Panc1 (cell line): ENCODE measurements around the gene SMIM35. TPM values are rescaled to one million over a fixed set of nuclear protein-coding genes. Genes with fewer than 3 reads are reported as not detected.

ENCODE experiments used
- ATAC-seq: fragments of 200-7000 bp; cut with Tn5 transposase; 2 replicates; pipeline ENCODE4 v1.9.1; 2020; ENCODE audit warnings: mild to moderate bottlenecking, moderate library complexity
- BruUV-seq: library from RNA; stranded (reverse); fragments of 400-500 nt; replicated peaks from 2 replicates; lab custom pipeline; 2021; lab: Mats Ljungman, UMichigan
- CTCF ChIA-PET: fragments of 300-600 bp; sonication (Branson Sonifier 250); formaldehyde crosslinking; loops from one replicate; lab custom pipeline; 2022; ENCODE audit warnings: antibody characterized with exemption; lab: Charles Lee
- POLR2A ChIA-PET: fragments of 300-600 bp; sonication (Branson Sonifier 250); formaldehyde crosslinking; loops from one replicate; lab custom pipeline; 2022; ENCODE audit warnings: antibody characterized with exemption; lab: Charles Lee
- DNase-seq: peaks from one replicate; pipeline ENCODE4 v3.0.0-alpha.2; 2010; ENCODE audit warnings: low read depth, low spot score
- H3K27ac ChIP-seq: 2 replicates; pipeline ENCODE4 v1.5.1; 2011; ENCODE audit warnings: mild to moderate bottlenecking, low read length, inconsistent platforms
- H3K27me3 ChIP-seq: fragments of 200-500 bp; sonication (Bioruptor generic); 2 replicates; pipeline ENCODE4 v1.6.0; 2014; ENCODE audit warnings: low read length, inconsistent platforms; ENCODE audit not compliant: control insufficient read depth, insufficient read depth
- H3K36me3 ChIP-seq: fragments of 200-500 bp; sonication (Bioruptor generic); 2 replicates; pipeline ENCODE4 v1.5.1; 2014; ENCODE audit warnings: inconsistent platforms, mild to moderate bottlenecking, low read length, moderate library complexity; ENCODE audit not compliant: control insufficient read depth, insufficient read depth
- H3K4me1 ChIP-seq: 2 replicates; pipeline ENCODE4 v1.5.1; 2011; ENCODE audit warnings: inconsistent platforms, mild to moderate bottlenecking, low read length, moderate library complexity; ENCODE audit not compliant: control insufficient read depth, insufficient read depth
- H3K4me3 ChIP-seq, 2 experiments: 2 replicates each; pipeline ENCODE4 v1.5.1; 2011 to 2012; ENCODE audit warnings: low read depth in 2 of 2, low read length in 2 of 2, mild to moderate bottlenecking in 2 of 2, inconsistent platforms in 1 of 2, moderate library complexity in 1 of 2
- H3K9me3 ChIP-seq: fragments of 200-500 bp; sonication (Bioruptor generic); 2 replicates; pipeline ENCODE4 v1.5.1; 2014; ENCODE audit warnings: low read depth, mild to moderate bottlenecking, inconsistent platforms, low read length, moderate library complexity; ENCODE audit not compliant: control insufficient read depth, insufficient read depth
- CTCF ChIP-seq: fragments of 450-650 bp; IDR thresholded peaks from 2 replicates; pipeline ENCODE4 v1.5.1; 2017; ENCODE audit warnings: mild to moderate bottlenecking
- POLR2AphosphoS5 ChIP-seq: IDR thresholded peaks from 2 replicates; pipeline ENCODE4 v1.6.1; 2012; ENCODE audit warnings: mild to moderate bottlenecking, low read depth, low read length, moderate library complexity
- SIN3A ChIP-seq: IDR thresholded peaks from 2 replicates; pipeline ENCODE4 v1.6.1; 2012; ENCODE audit warnings: low read depth, mild to moderate bottlenecking, low read length, moderate library complexity, borderline replicate concordance; ENCODE audit not compliant: insufficient read depth
- TCF7L2 ChIP-seq: IDR thresholded peaks from 2 replicates; pipeline ENCODE4 v1.6.1; 2011; ENCODE audit warnings: mild to moderate bottlenecking, low read depth, low read length, inconsistent platforms
- in situ Hi-C: cut with HindIII; loops from 2 replicates; pipeline ENCODE4 v1.10.0; 2016; ENCODE audit warnings: low sequenced_read_pairs, low pct_unique_long_range_greater_than_20kb
- intact Hi-C: fragments of 100-400 bp; cut with micrococcal nuclease; formaldehyde crosslinking; loops from one replicate; pipeline ENCODE4 v1.10.0; 2022; ENCODE audit not compliant: unreplicated experiment
- total RNA-seq: library from RNA; stranded (reverse); gene quantifications from one replicate; pipeline ENCODE4 v1.2.1, GENCODE V29; 2021; ENCODE audit not compliant: unreplicated experiment
- TF ChIP-seq, protein P1 (sequence below), 2 experiments: IDR thresholded peaks; 2 replicates each; pipeline ENCODE4 v1.6.1; 2011 to 2012; ENCODE audit warnings: low read depth in 2 of 2, control low read depth in 1 of 2, low read length in 1 of 2, mild to moderate bottlenecking in 1 of 2, moderate library complexity in 1 of 2; ENCODE audit not compliant: insufficient read depth in 1 of 2

Gene SMIM35
- total RNA-seq, 1 experiment from 2014 or later: not detected

GRCh38 chr11:118076754-118077281, 9.9 kb downstream of the SMIM35 start, which contains the start of gene TMPRSS4:
TMPRSS4 (plus strand) TSS chr11:118077078; CDS start chr11:118077303, 225 bp downstream.
- ChIA-PET CTCF (no interaction called here), POLR2A (interaction anchor here (0.6 kb wide), 1 partner anchor 37 kb away, joined by 6 read pairs; no protein-coding TSS in a partner anchor)
- Histone ChIP-seq H3K27ac (no peak within 1 kb of the TSS), H3K4me1 (no peaks in the 10 kb centered on the region), H3K9me3 (no peaks in the 10 kb centered on the region), H3K27me3 (peaks cover 12% of the 10 kb centered on the region), H3K4me3 (no peak within 1 kb of the TSS), H3K36me3 (no peaks in the 10 kb centered on the region)
- TF ChIP-seq CTCF (no peak), TCF7L2 (no peak), SIN3A (no peak), POLR2AphosphoS5 (no peak)
- TF ChIP-seq, protein P1, sequence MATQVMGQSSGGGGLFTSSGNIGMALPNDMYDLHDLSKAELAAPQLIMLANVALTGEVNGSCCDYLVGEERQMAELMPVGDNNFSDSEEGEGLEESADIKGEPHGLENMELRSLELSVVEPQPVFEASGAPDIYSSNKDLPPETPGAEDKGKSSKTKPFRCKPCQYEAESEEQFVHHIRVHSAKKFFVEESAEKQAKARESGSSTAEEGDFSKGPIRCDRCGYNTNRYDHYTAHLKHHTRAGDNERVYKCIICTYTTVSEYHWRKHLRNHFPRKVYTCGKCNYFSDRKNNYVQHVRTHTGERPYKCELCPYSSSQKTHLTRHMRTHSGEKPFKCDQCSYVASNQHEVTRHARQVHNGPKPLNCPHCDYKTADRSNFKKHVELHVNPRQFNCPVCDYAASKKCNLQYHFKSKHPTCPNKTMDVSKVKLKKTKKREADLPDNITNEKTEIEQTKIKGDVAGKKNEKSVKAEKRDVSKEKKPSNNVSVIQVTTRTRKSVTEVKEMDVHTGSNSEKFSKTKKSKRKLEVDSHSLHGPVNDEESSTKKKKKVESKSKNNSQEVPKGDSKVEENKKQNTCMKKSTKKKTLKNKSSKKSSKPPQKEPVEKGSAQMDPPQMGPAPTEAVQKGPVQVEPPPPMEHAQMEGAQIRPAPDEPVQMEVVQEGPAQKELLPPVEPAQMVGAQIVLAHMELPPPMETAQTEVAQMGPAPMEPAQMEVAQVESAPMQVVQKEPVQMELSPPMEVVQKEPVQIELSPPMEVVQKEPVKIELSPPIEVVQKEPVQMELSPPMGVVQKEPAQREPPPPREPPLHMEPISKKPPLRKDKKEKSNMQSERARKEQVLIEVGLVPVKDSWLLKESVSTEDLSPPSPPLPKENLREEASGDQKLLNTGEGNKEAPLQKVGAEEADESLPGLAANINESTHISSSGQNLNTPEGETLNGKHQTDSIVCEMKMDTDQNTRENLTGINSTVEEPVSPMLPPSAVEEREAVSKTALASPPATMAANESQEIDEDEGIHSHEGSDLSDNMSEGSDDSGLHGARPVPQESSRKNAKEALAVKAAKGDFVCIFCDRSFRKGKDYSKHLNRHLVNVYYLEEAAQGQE (IDR thresholded peaks at IDR 0.05; ENCODE audit: insufficient read depth in 1 of 2, low read depth in 2 of 2, low read length in 1 of 2): no peak
- in situ Hi-C loops (no loop called here), intact Hi-C loops (no loop called here)
- BruUV-seq: no TSS peak
- no peak for DNase-seq
- ATAC-seq: no peak

GRCh38 chr11:118074785-118075184, 12.0 kb downstream of the SMIM35 start:
- no peaks in the 10 kb centered on the region for H3K9me3 ChIP-seq
- ChIA-PET CTCF (interaction anchor here (1.1 to 1.7 kb wide), 2 partner anchors 21 to 265 kb away, joined by 4 to 8 read pairs; no protein-coding TSS in a partner anchor), POLR2A (no interaction called here)
- BruUV-seq: no TSS peak
- H3K27me3 ChIP-seq: peaks cover 5% of the 10 kb centered on the region; the same call in 1 of the 2 replicates
- H3K4me1 ChIP-seq: no peaks in the 10 kb centered on the region
- no peak overlapping the region for H3K4me3 ChIP-seq
- in situ Hi-C loops (no loop called here), intact Hi-C loops (no loop called here)
- H3K36me3 ChIP-seq: no peaks in the 10 kb centered on the region
- no peak overlapping the region for H3K27ac ChIP-seq
- DNase-seq: no peak
- TF ChIP-seq SIN3A (no peak), TCF7L2 (no peak)
- TF ChIP-seq, protein P1 (IDR thresholded peaks at IDR 0.05; ENCODE audit: insufficient read depth in 1 of 2, low read depth in 2 of 2, low read length in 1 of 2): no peak
- ATAC-seq: no peak
